HG03354 (cell line): ENCODE results near the gene ACACA.
"Not testable (repeated sequence)": the region's sequence is repeated elsewhere in the genome, so short reads cannot be mapped to it uniquely, and the experiment has no call there.

Experiments used
- ATAC-seq: cut with Tn5 transposase; IDR thresholded peaks from one replicate; pipeline ENCODE4 v1.9.1; 2021; ENCODE audit warnings: mild to moderate bottlenecking; ENCODE audit not compliant: unreplicated experiment, poor library complexity, severe bottlenecking

ACACA gene

GRCh38 chr17:37406635-37407461, at the start of gene ACACA, which contains the start of gene TADA2A:
ACACA (minus strand) TSS chr17:37406836; CDS start chr17:37406299, 537 bp downstream.
TADA2A (plus strand) TSS chr17:37406886; CDS start chr17:37411366, 4,480 bp downstream.
- peak; percentile 86 for ATAC-seq

GRCh38 chr17:37450112-37450511, 43.5 kb upstream of the ACACA start:
- no peak for ATAC-seq

GRCh38 chr17:37447641-37448040, 41.0 kb upstream of the ACACA start:
- no peak for ATAC-seq

GRCh38 chr17:37446027-37446426, 39.4 kb upstream of the ACACA start:
- no peak for ATAC-seq

DNA sequence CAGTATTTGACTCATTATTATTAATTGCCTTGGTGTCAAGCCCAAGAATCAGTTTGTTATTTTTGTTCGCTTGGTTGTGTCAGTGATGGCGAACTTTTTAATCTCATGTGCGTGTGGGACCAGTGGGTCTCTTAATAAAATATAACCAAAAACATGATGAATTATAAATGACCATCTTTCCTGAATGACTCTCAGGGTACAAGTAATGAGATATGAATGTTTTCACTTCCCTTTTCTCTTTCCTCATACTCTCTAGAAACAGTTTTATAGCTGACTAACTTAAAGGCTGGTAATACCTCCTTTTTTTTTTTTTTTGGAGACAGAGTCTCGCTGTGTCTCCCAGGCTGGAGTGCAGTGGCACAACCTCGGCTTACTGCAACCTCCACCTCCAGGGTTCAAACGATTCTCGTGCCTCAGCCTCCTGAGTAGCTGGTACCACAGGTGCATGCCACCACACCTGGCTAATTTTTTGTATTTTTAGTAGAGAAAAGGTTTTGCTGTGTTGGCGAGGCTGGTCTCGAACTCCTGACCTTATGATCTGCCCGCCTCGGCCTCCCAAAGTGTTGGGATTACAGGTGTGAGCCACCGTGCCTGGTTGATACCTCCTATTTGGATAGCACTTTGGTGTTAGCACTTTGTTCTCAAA, 34.9 kb upstream of the ACACA start:
- ATAC-seq = not testable (repeated sequence)

- ATAC-seq = no peak
Observed at GRCh38 chr17:37440424-37440823, 33.8 kb upstream of the ACACA start.

DNA sequence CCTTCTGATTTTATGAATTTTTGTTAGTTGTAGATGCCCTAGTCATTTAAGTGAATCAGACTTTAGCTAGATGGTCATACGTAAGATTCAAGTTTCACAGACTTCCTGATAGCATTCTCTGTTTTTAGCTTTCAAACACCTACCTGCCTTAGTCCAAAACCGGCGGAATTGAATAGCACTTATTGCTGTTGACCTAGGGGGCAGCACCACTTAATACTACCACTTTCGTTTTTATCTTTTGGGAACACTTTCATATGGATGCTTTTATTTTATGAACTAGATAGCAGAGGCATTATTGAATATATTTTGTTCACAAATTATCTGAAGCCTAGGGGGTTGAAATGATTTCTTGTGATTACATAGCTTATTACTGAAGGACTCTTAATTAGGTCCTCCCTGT, 31.5 kb upstream of the ACACA start:
- ATAC-seq = no peak

GRCh38 chr17:37432671-37433070, 26.0 kb upstream of the ACACA start:
- no peak for ATAC-seq

DNA sequence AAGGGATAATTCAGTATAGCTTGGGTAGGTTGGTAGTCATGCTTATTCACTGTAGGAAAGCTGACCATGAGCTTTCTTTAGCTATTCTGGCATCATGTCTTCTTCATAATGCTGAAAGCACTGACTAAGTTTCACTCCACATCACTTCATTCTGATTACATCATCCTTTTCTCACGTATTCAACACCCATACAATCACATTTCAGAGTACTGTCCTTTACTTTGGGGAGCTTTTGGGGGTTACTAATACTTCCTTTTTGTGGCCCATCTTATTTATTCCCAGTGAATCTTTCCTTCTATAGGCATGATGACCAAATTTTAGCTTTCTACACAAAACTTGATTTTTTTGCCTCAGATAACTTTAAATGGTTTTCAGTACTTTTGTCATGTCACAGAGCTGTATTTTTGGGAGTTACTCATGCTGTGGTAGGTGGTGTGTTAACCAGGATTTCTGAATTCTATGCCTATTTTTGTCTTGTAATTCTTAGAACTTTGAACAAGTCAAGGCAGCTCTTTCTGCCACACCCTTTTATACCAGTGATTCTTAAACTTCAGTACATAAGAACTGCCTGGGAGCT, 23.5 kb upstream of the ACACA start:
- ATAC-seq = no peak

GRCh38 chr17:37429453-37429852, 22.8 kb upstream of the ACACA start:
- ATAC-seq = no peak

- no peak for ATAC-seq
Observed at GRCh38 chr17:37429039-37429438, 22.4 kb upstream of the ACACA start.

DNA sequence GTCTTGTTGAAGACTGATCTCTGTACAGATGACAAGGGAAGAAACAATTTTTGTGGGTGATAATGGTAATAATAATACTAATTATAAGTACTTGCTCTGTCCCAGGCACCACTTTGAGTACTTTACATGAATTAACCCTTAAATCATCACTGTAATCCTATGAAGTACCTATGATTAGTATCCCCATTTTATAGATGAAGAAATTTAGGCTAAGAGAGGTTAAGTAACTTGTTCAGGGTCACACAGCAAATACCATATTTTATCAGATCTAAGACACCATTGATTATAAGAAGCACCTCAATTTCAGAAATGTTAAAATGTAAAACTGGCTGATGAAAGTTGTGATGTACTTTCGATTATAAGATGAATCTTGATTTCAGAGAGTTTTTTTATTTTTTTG, 18.6 kb upstream of the ACACA start:
- ATAC-seq = no peak

- no peak for ATAC-seq
Observed at GRCh38 chr17:37422971-37423625, 16.5 kb upstream of the ACACA start.

DNA sequence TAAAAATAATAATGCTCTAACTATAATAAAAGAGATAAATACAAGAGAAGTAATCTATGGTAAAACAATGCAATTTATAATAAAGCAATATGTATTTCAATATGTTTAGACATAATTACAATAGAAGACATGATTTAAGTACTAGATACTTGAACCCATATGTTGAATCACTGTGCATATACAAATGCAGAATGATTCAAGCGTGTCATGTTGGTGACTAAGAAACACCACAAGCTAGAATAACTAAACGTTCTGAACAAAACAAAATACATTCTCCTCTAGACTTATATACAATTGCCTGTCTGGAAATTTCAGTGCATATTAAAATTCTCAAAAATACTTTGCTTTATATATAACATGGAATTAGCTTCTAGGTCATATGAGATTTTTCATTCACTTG, 11.2 kb upstream of the ACACA start:
- no peak for ATAC-seq

- no peak for ATAC-seq
Observed at GRCh38 chr17:37413875-37414519, 7.4 kb upstream of the ACACA start.

- ATAC-seq = no peak
Observed at GRCh38 chr17:37410357-37410756, 3.7 kb upstream of the ACACA start.

- ATAC-seq = not testable (repeated sequence)
Observed at GRCh38 chr17:37408145-37408479, 1.5 kb upstream of the ACACA start.

DNA sequence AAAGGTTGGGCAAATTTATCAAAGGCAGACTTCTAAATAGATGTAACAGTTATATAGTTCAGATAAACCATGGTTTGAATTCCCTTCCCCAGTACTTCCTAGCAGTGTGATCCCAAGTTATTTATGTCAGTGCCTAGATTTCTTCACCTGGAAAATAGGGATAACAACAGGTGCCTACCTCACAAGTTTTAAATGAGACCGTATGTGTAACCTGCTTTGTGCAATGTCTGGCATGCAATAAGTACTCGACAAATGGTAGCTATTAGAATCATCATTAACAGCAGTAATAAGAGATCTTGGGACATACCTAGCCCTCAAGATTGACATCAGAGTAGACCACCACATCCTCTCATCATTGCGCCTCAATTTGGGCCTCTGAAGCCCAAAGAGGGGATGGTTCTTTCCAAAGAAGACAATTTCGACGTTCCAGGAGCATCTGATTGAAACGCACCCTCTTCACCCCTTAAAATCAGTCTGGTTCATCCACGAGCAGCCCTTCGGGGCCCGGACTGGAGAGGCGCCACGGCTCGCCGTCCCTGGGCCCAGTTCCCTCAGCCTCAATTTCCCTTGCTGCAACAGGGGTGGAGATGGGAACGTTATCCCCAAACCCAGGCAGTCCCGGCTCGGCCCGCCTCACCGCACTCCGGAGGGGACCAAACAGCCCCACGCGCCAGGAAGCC, 541 bp downstream of the ACACA start:
- peak; percentile 41 for ATAC-seq

DNA sequence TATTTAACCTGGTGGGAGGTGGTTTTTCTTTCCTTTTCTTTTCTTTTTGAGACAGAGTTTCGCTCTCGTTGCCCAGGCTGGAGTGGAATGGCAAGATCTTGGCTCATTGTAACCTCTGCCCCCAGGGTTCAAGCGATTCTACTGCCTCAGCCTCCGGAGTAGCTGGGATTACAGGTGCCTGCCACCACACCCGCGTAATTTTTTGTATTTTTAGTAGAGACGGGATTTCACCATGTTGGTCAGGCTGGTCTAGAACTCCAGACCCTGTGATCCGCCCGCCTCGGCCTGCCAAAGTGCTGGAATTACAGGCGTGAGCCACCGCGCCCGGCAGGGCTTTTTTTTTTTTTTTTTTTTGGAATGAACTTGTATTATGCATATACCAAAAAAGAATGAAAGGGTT, 1.1 kb downstream of the ACACA start:
- ATAC-seq = not testable (repeated sequence)
